ENCODE data around the gene UBE2B.

UBE2B gene

GRCh38 chr5:134396274-134396673 lies 24.9 kb downstream of the UBE2B start:
- H3K14ac ChIP-seq (ENCODE audit: low read length) = no peak overlapping the region
- H4K8ac ChIP-seq (ENCODE audit: low read depth, low read length) = no peak overlapping the region
- no CpG with 5 or more reads among the region's 4 CpGs for WGBS (ENCODE audit: extremely low coverage, insufficient coverage, insufficient read length)
- no peak overlapping the region for H3K27ac ChIP-seq (ENCODE audit: low read depth, low read length)
- H4K91ac ChIP-seq (ENCODE audit: low read depth, low read length) = no peak overlapping the region
- H3K4me1 ChIP-seq (ENCODE audit: control insufficient read depth in 1 of 2, insufficient read depth in 2 of 2, low read length in 2 of 2) = no peaks in the 10 kb centered on the region
- H3K23ac ChIP-seq (ENCODE audit: low read length) = no peak overlapping the region
- H3K27me3 ChIP-seq (ENCODE audit: insufficient read depth, low read length) = no peaks in the 10 kb centered on the region
- H3K4me2 ChIP-seq (ENCODE audit: low read length) = no peak overlapping the region
- H3K4ac ChIP-seq (ENCODE audit: low read depth, low read length) = no peak overlapping the region
- H3K9me3 ChIP-seq (ENCODE audit: insufficient read depth, low read depth, low read length) = no peaks in the 10 kb centered on the region
- H3K4me3 ChIP-seq (ENCODE audit: low read depth, low read length) = no peak overlapping the region
- no peak overlapping the region for H2BK5ac ChIP-seq (ENCODE audit: low read depth, low read length, poor library complexity)
- no peak overlapping the region for H2BK120ac ChIP-seq (ENCODE audit: insufficient read depth, low read length, poor library complexity)
- H3K79me1 ChIP-seq (ENCODE audit: low read length) = no peaks in the 10 kb centered on the region
- H4K12ac ChIP-seq (ENCODE audit: low read depth, low read length) = no peak overlapping the region
- H3K36me3 ChIP-seq (ENCODE audit: control insufficient read depth in 1 of 2, insufficient read depth in 2 of 2, low read length in 2 of 2) = peaks cover 21 to 27% of the 10 kb centered on the region in 2 experiments
- H2AK5ac ChIP-seq (ENCODE audit: low read length) = no peak overlapping the region
- H3K9ac ChIP-seq (ENCODE audit: low read length) = no peak overlapping the region
- H2AFZ ChIP-seq (ENCODE audit: insufficient read depth, low read length, poor library complexity) = no peak overlapping the region
- no peak overlapping the region for H3K18ac ChIP-seq (ENCODE audit: low read length)
- no peak for DNase-seq
- no peak overlapping the region for H2BK12ac ChIP-seq (ENCODE audit: low read length)
- no peaks in the 10 kb centered on the region for H3K79me2 ChIP-seq (ENCODE audit: control insufficient read depth, insufficient read depth, low read length, poor library complexity)

- Histone ChIP-seq H3K4me1 (ENCODE audit: control insufficient read depth in 1 of 2, insufficient read depth in 2 of 2, low read length in 2 of 2) (no peaks in the 10 kb centered on the region), H3K9ac (ENCODE audit: low read length) (no peak overlapping the region), H3K9me3 (ENCODE audit: insufficient read depth, low read depth, low read length) (no peaks in the 10 kb centered on the region), H4K91ac (ENCODE audit: low read depth, low read length) (no peak overlapping the region), H4K8ac (ENCODE audit: low read depth, low read length) (no peak overlapping the region), H2BK12ac (ENCODE audit: low read length) (no peak overlapping the region), H4K12ac (ENCODE audit: low read depth, low read length) (no peak overlapping the region), H2BK5ac (ENCODE audit: low read depth, low read length, poor library complexity) (no peak overlapping the region), H3K14ac (ENCODE audit: low read length) (no peak overlapping the region), H3K4me3 (ENCODE audit: low read depth, low read length) (no peak overlapping the region), H3K4ac (ENCODE audit: low read depth, low read length) (no peak overlapping the region), H3K79me1 (ENCODE audit: low read length) (no peaks in the 10 kb centered on the region), H2BK120ac (ENCODE audit: insufficient read depth, low read length, poor library complexity) (no peak overlapping the region), H3K4me2 (ENCODE audit: low read length) (no peak overlapping the region), H3K36me3 (ENCODE audit: control insufficient read depth in 1 of 2, insufficient read depth in 2 of 2, low read length in 2 of 2) (peaks cover 17 to 23% of the 10 kb centered on the region in 2 experiments), H3K27me3 (ENCODE audit: insufficient read depth, low read length) (no peaks in the 10 kb centered on the region), H2AK5ac (ENCODE audit: low read length) (no peak overlapping the region), H3K23ac (ENCODE audit: low read length) (no peak overlapping the region), H3K18ac (ENCODE audit: low read length) (no peak overlapping the region), H2AFZ (ENCODE audit: insufficient read depth, low read length, poor library complexity) (no peak overlapping the region), H3K27ac (ENCODE audit: low read depth, low read length) (no peak overlapping the region), H3K79me2 (ENCODE audit: control insufficient read depth, insufficient read depth, low read length, poor library complexity) (no peaks in the 10 kb centered on the region)
- no CpG with 5 or more reads among the region's 2 CpGs for WGBS (ENCODE audit: extremely low coverage, insufficient coverage, insufficient read length)
- no peak for DNase-seq
Measured at GRCh38 chr5:134397196-134397595, 25.8 kb downstream of the UBE2B start.

GRCh38 chr5:134398609-134399155 lies 27.3 kb downstream of the UBE2B start:
- H2BK5ac ChIP-seq (ENCODE audit: low read depth, low read length, poor library complexity) = no peak overlapping the region
- H2BK12ac ChIP-seq (ENCODE audit: low read length) = no peak overlapping the region
- H3K36me3 ChIP-seq (ENCODE audit: control insufficient read depth in 1 of 2, insufficient read depth in 2 of 2, low read length in 2 of 2) = peaks cover 10 to 13% of the 10 kb centered on the region in 2 experiments
- no peaks in the 10 kb centered on the region for H3K79me1 ChIP-seq (ENCODE audit: low read length)
- no peak for DNase-seq
- H3K9ac ChIP-seq (ENCODE audit: low read length) = no peak overlapping the region
- no peak overlapping the region for H3K4ac ChIP-seq (ENCODE audit: low read depth, low read length)
- H2AK5ac ChIP-seq (ENCODE audit: low read length) = no peak overlapping the region
- H4K8ac ChIP-seq (ENCODE audit: low read depth, low read length) = no peak overlapping the region
- no peaks in the 10 kb centered on the region for H3K27me3 ChIP-seq (ENCODE audit: insufficient read depth, low read length)
- H3K23ac ChIP-seq (ENCODE audit: low read length) = no peak overlapping the region
- H3K79me2 ChIP-seq (ENCODE audit: control insufficient read depth, insufficient read depth, low read length, poor library complexity) = no peaks in the 10 kb centered on the region
- no peaks in the 10 kb centered on the region for H3K9me3 ChIP-seq (ENCODE audit: insufficient read depth, low read depth, low read length)
- H3K4me3 ChIP-seq (ENCODE audit: low read depth, low read length) = no peak overlapping the region
- no peak overlapping the region for H2AFZ ChIP-seq (ENCODE audit: insufficient read depth, low read length, poor library complexity)
- H3K4me2 ChIP-seq (ENCODE audit: low read length) = no peak overlapping the region
- no CpG with 5 or more reads among the region's 2 CpGs for WGBS (ENCODE audit: extremely low coverage, insufficient coverage, insufficient read length)
- H4K91ac ChIP-seq (ENCODE audit: low read depth, low read length) = no peak overlapping the region
- H3K18ac ChIP-seq (ENCODE audit: low read length) = no peak overlapping the region
- H2BK120ac ChIP-seq (ENCODE audit: insufficient read depth, low read length, poor library complexity) = no peak overlapping the region
- no peak overlapping the region for H3K14ac ChIP-seq (ENCODE audit: low read length)
- no peak overlapping the region for H4K12ac ChIP-seq (ENCODE audit: low read depth, low read length)
- H3K27ac ChIP-seq (ENCODE audit: low read depth, low read length) = no peak overlapping the region
- no peaks in the 10 kb centered on the region for H3K4me1 ChIP-seq (ENCODE audit: control insufficient read depth in 1 of 2, insufficient read depth in 2 of 2, low read length in 2 of 2)

- no peak overlapping the region for H4K91ac ChIP-seq (ENCODE audit: low read depth, low read length)
- H3K36me3 ChIP-seq (ENCODE audit: control insufficient read depth in 1 of 2, insufficient read depth in 2 of 2, low read length in 2 of 2) = peaks cover 0 to 4% of the 10 kb centered on the region in 2 experiments
- H3K9me3 ChIP-seq (ENCODE audit: insufficient read depth, low read depth, low read length) = no peaks in the 10 kb centered on the region
- no peak overlapping the region for H3K27ac ChIP-seq (ENCODE audit: low read depth, low read length)
- no peak overlapping the region for H3K18ac ChIP-seq (ENCODE audit: low read length)
- H3K23ac ChIP-seq (ENCODE audit: low read length) = no peak overlapping the region
- no peak overlapping the region for H3K9ac ChIP-seq (ENCODE audit: low read length)
- H2BK120ac ChIP-seq (ENCODE audit: insufficient read depth, low read length, poor library complexity) = no peak overlapping the region
- H3K14ac ChIP-seq (ENCODE audit: low read length) = no peak overlapping the region
- H3K4me2 ChIP-seq (ENCODE audit: low read length) = no peak overlapping the region
- no peak overlapping the region for H2AK5ac ChIP-seq (ENCODE audit: low read length)
- no peaks in the 10 kb centered on the region for H3K4me1 ChIP-seq (ENCODE audit: control insufficient read depth in 1 of 2, insufficient read depth in 2 of 2, low read length in 2 of 2)
- H3K79me1 ChIP-seq (ENCODE audit: low read length) = no peaks in the 10 kb centered on the region
- no peak for DNase-seq
- H3K27me3 ChIP-seq (ENCODE audit: insufficient read depth, low read length) = no peaks in the 10 kb centered on the region
- no peak overlapping the region for H3K4ac ChIP-seq (ENCODE audit: low read depth, low read length)
- H4K8ac ChIP-seq (ENCODE audit: low read depth, low read length) = no peak overlapping the region
- H2AFZ ChIP-seq (ENCODE audit: insufficient read depth, low read length, poor library complexity) = no peak overlapping the region
- no CpG with 5 or more reads among the region's 5 CpGs for WGBS (ENCODE audit: extremely low coverage, insufficient coverage, insufficient read length)
- no peaks in the 10 kb centered on the region for H3K79me2 ChIP-seq (ENCODE audit: control insufficient read depth, insufficient read depth, low read length, poor library complexity)
- no peak overlapping the region for H2BK5ac ChIP-seq (ENCODE audit: low read depth, low read length, poor library complexity)
- no peak overlapping the region for H4K12ac ChIP-seq (ENCODE audit: low read depth, low read length)
- H2BK12ac ChIP-seq (ENCODE audit: low read length) = no peak overlapping the region
- H3K4me3 ChIP-seq (ENCODE audit: low read depth, low read length) = no peak overlapping the region
Measured at GRCh38 chr5:134403951-134404350, 32.6 kb downstream of the UBE2B start.

All from trophoblast cell (in vitro differentiated cells and primary cell).